ENCODE data around the gene SLC51A.

DNA sequence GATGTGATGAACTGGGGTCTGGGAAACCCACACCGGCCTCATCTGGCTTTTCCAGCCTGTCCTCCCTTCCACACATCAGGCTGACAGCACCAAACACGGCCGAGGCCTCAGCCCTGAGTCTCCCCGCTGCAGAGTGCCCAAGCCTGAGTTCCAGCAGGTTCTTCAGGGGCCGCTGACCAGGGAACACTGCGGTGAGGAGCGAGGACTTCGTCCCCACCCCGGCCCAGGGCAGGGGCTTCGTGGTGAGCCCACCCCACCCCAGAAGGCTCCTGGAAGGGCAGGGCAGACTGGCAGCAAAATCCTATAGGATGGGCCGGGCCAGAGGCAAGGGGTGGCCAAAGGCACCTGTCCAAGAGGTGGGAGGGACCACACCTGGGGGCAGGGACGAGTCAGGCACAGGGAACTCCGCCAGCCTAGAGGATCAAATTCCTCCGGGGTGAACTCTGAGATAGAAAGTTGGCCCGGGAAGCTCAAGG, at the start of gene SLC51A:
- TF ChIP-seq, protein P1, sequence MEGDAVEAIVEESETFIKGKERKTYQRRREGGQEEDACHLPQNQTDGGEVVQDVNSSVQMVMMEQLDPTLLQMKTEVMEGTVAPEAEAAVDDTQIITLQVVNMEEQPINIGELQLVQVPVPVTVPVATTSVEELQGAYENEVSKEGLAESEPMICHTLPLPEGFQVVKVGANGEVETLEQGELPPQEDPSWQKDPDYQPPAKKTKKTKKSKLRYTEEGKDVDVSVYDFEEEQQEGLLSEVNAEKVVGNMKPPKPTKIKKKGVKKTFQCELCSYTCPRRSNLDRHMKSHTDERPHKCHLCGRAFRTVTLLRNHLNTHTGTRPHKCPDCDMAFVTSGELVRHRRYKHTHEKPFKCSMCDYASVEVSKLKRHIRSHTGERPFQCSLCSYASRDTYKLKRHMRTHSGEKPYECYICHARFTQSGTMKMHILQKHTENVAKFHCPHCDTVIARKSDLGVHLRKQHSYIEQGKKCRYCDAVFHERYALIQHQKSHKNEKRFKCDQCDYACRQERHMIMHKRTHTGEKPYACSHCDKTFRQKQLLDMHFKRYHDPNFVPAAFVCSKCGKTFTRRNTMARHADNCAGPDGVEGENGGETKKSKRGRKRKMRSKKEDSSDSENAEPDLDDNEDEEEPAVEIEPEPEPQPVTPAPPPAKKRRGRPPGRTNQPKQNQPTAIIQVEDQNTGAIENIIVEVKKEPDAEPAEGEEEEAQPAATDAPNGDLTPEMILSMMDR (IDR thresholded peaks at IDR 0.05 in 4 of 5, conservative IDR thresholded peaks at IDR 0.05 in 1 of 5): no peak
- TF ChIP-seq POLR2A (IDR thresholded peaks at IDR 0.05): no peak
